Body of pancreas (tissue), 4 donors: ENCODE results near the gene MFRP. TPM values are rescaled to one million over a fixed set of nuclear protein-coding genes. Genes with fewer than 3 reads are reported as not detected.

Experiments
- ATAC-seq: fragments of 150-250 bp; one replicate; pipeline ENCODE4 v1.9.1; 2016
- DNase-seq, 4 donors: peaks; one replicate each; pipeline ENCODE4 v3.0.0-alpha.2; 2019
- H3K27ac ChIP-seq, 4 donors: fragments of 200-600 bp; sonication (generic); 1 replicate in 3 of 4; 2 replicates in 1 of 4; pipeline versions ENCODE4 v1.5.1 to v1.6.1; 2016 to 2019; ENCODE audit warnings: mild to moderate bottlenecking in 1 of 4, mixed read lengths in 1 of 4, moderate library complexity in 1 of 4
- H3K27me3 ChIP-seq, 2 donors: fragments of 200-600 bp; sonication (generic); one replicate each; pipeline ENCODE4 v1.6.0; 2016; ENCODE audit warnings: mild to moderate bottlenecking in 1 of 2
- H3K36me3 ChIP-seq, 2 donors: fragments of 200-600 bp; sonication (generic); replicated peaks in 1 of 2; 2 replicates each; pipeline ENCODE4 v1.5.1; 2016; ENCODE audit warnings: low read depth in 2 of 2; ENCODE audit not compliant: insufficient read depth in 1 of 2
- H3K4me1 ChIP-seq: fragments of 200-600 bp; sonication (generic); one replicate; pipeline ENCODE4 v1.6.0; 2016
- H3K4me3 ChIP-seq, 2 donors: fragments of 200-600 bp; sonication (generic); 1 replicate in 1 of 2; 2 replicates in 1 of 2; pipeline ENCODE4 v1.5.1; 2016 to 2019
- H3K9me3 ChIP-seq, 3 donors: fragments of 200-600 bp; sonication (generic); 1 replicate in 2 of 3; 2 replicates in 1 of 3; pipeline ENCODE4 v1.5.1; 2016
- CTCF ChIP-seq, 7 experiments: fragments of 450-650 bp in 4 of 7; fragments of 200-600 bp in 3 of 7; sonication (generic) in 3 of 7; IDR thresholded peaks; one replicate each; pipeline ENCODE4 v1.5.1; 2016 to 2019; ENCODE audit warnings: antibody characterized with exemption in 7 of 7
- POLR2A ChIP-seq, 3 donors: fragments of 450-650 bp; IDR thresholded peaks; one replicate each; pipeline ENCODE4 v1.6.1; 2016; ENCODE audit warnings: antibody characterized with exemption in 3 of 3, mild to moderate bottlenecking in 2 of 3
- WGBS, 2 donors: methylation state at CpG; one replicate each; pipeline ENCODE4 v1.1.5; 2017; 5-methylcytosine and 5-hydroxymethylcytosine counted together
- intact Hi-C: fragments of 100-400 bp; cut with DNase I; formaldehyde crosslinking; loops from one replicate; pipeline ENCODE4 v1.15.1; 2023
- total RNA-seq, 2 donors: library from RNA; depleted of rRNA; stranded (reverse); fragments of >200 nt; gene quantifications; one replicate each; pipeline ENCODE4 v1.1.0, GENCODE V29; 2016

MFRP gene
- total RNA-seq, 2 donors from 2014 or later: 0.52 TPM; not detected in 1

GRCh38 chr11:119378851-119379465, 32.5 kb upstream of the MFRP start:
- Histone ChIP-seq H3K4me3 (no peak overlapping the region), H3K4me1 (peaks cover 69% of the 10 kb centered on the region), H3K9me3 (no peaks in the 10 kb centered on the region), H3K36me3 (no peaks in the 10 kb centered on the region), H3K27me3 (no peaks in the 10 kb centered on the region), H3K27ac (peak overlapping the region in 3 of 4 donors; percentile 88 to 95 (median 90))
- TF ChIP-seq POLR2A (IDR thresholded peaks at IDR 0.05) (peak in 1 of 3 donors; percentile 18), CTCF (IDR thresholded peaks at IDR 0.05) (no peak)
- ATAC-seq (no peak), DNase-seq (no peak)
- WGBS, 2 donors: 43 to 63% methylated on average over 8 to 10 of the region's 10 CpGs
- intact Hi-C loops: loop anchor here (5.0 to 10.0 kb wide), 3 partner anchors 42 to 174 kb away; partner anchors contain the start of gene CBL

- Histone ChIP-seq H3K36me3 (no peaks in the 10 kb centered on the region), H3K27me3 (no peaks in the 10 kb centered on the region), H3K9me3 (no peaks in the 10 kb centered on the region), H3K4me3 (no peak overlapping the region), H3K27ac (peak overlapping the region; percentile 50 to 95 (median 89)), H3K4me1 (peaks cover 78% of the 10 kb centered on the region)
- no peak for TF ChIP-seq POLR2A (IDR thresholded peaks at IDR 0.05)
- no peak for TF ChIP-seq CTCF (IDR thresholded peaks at IDR 0.05)
- ATAC-seq: no peak
- 49 to 57% methylated on average over 4 to 5 of the region's 6 CpGs for WGBS, 2 donors
- intact Hi-C loops: loop anchor here (5.0 to 10.0 kb wide), 3 partner anchors 41 to 173 kb away; partner anchors contain the start of gene CBL
- no peak for DNase-seq
Observed at GRCh38 chr11:119377961-119378667, 31.6 kb upstream of the MFRP start.

DNA sequence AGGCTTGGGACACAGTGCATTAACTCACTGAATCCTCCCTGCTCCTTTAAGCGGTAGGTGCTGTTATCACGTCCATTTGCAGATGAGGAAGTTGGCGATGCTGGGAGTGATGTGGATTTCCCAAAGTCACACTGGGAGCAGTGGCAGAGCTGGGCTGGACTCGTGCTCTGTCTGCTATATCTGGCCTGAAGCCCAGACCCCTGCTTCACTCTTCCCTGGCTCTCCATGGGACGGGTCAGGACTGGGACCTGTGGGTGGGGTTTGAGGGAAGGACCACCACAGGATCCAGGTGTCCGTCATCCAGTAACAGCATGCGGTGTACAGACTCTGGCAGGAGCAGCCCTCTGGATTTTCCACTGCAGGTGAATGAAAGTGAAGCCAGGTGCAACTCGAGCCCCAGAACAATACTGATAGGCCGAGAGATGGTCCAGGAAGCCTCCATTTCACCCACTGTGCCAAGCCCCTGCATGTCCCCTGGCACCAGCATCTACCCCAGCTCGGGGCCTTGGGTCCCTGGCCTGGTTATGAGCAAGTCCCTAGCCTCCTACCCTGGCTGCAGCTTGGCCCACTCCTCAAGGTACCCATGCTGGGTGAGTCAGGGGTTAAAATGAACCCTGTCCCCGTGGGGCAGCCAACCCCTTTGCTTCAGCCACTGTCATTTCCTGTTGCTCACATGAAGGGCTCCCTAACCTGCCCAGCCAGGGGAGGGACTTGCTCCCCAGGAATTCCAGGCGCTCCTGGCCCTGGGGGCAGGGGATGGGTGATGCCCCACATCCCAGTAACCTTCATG, 30.8 kb upstream of the MFRP start:
- Histone ChIP-seq H3K4me3 (no peak overlapping the region), H3K9me3 (no peaks in the 10 kb centered on the region), H3K36me3 (no peaks in the 10 kb centered on the region), H3K27me3 (no peaks in the 10 kb centered on the region), H3K4me1 (peaks cover 85% of the 10 kb centered on the region), H3K27ac (peak overlapping the region; percentile 50 to 95 (median 89))
- ATAC-seq (no peak), DNase-seq (peak in 1 of 4 donors; percentile 19)
- TF ChIP-seq CTCF (IDR thresholded peaks at IDR 0.05) (no peak), POLR2A (IDR thresholded peaks at IDR 0.05) (peak in 1 of 3 donors; percentile 16)
- intact Hi-C loops: loop anchor here (5.0 to 10.0 kb wide), 3 partner anchors 40 to 173 kb away; partner anchors contain the start of gene CBL
- 37 to 42% methylated on average over 6 to 12 of the region's 12 CpGs for WGBS, 2 donors

DNA sequence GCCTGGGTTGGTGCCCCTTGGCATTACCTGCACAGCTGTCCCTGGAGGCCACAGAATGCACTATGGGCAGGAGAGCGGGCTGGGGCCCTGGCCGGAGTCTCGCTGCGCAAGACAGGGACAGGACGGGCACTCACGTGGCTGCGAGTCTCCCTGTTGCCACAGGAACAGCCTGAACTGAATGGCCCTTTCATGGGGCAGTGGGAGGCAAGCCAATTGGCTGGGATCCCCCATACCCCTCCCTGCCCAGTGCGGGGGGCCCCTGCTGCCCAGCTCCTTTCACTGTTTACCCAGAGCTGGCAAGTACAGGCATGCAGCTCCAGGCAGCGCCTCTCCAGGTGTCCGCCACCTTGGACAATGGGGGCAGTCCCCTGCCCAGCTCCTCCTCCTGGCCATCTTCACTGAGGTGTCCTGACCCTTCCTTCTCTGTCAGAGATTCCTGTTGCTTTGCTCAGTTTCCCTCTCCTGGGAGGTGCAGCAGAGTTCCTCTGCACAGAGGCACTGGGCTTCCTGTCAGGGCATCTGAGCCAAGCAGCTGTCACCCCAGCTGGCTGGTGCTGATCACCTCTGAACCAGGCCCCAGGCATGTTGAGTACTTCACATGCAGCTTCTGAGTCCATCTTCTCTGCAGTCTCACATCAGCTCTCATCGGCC, 29.8 kb upstream of the MFRP start:
- H3K9me3 ChIP-seq: no peaks in the 10 kb centered on the region
- H3K36me3 ChIP-seq: no peaks in the 10 kb centered on the region
- peaks cover 90% of the 10 kb centered on the region for H3K4me1 ChIP-seq
- DNase-seq (peak; percentile 72 to 85 (median 84)), ATAC-seq (peak; percentile 72)
- no peak overlapping the region for H3K4me3 ChIP-seq
- intact Hi-C loops: loop anchor here (5.0 to 10.0 kb wide), 3 partner anchors 39 to 172 kb away; partner anchors contain the start of gene CBL
- no peaks in the 10 kb centered on the region for H3K27me3 ChIP-seq
- peak overlapping the region; percentile 78 to 95 (median 89) for H3K27ac ChIP-seq
- 30 to 46% methylated on average over 3 to 11 of the region's 11 CpGs for WGBS, 2 donors
- peak in 2 of 3 donors; percentile 63 to 67 for TF ChIP-seq POLR2A (IDR thresholded peaks at IDR 0.05)
- no peak for TF ChIP-seq CTCF (IDR thresholded peaks at IDR 0.05)
